Pancreas (tissue), 10 donors: ENCODE measurements around the gene HDAC4. TPM values are rescaled to one million over a fixed set of nuclear protein-coding genes. Genes with fewer than 3 reads are reported as not detected.

Experiments used
- ATAC-seq, 4 donors: fragments of 200-7000 bp; cut with Tn5 transposase; one replicate each; pipeline versions ENCODE4 v1.8.0 to v1.9.1; 2020; ENCODE audit warnings: mild to moderate bottlenecking in 4 of 4, moderate library complexity in 4 of 4
- DNase-seq, 6 donors: peaks; one replicate each; pipeline ENCODE4 v3.0.0-alpha.2; 2020
- FAIRE-seq: peaks from 2 replicates; lab custom pipeline; 2012; peaks lifted over from hg19 to GRCh38; lab: Jason Lieb, UNC
- H3K27ac ChIP-seq, 4 donors: fragments of 200-600 bp; sonication (generic); 1 replicate in 3 of 4; 2 replicates in 1 of 4; pipeline versions ENCODE4 v1.5.0 to v1.8.0; 2020
- H3K27me3 ChIP-seq, 4 donors: fragments of 200-600 bp; one replicate each; pipeline ENCODE4 v1.8.0; 2021
- H3K36me3 ChIP-seq, 3 donors: fragments of 200-600 bp; sonication (generic) in 1 of 3; one replicate each; pipeline versions ENCODE4 v1.5.0 to v1.8.0; 2020 to 2021
- H3K4me1 ChIP-seq, 3 donors: fragments of 200-600 bp; one replicate each; pipeline ENCODE4 v1.8.0; 2021
- H3K4me3 ChIP-seq, 4 donors: fragments of 200-600 bp; sonication (generic) in 2 of 4; one replicate each; pipeline versions ENCODE4 v1.5.0 to v1.8.0; 2020 to 2021
- H3K9me3 ChIP-seq, 4 donors: fragments of 200-600 bp; one replicate each; pipeline ENCODE4 v1.8.0; 2021
- CTCF ChIP-seq, 4 donors: fragments of 200-600 bp; sonication (generic) in 3 of 4; IDR thresholded peaks; one replicate each; pipeline versions ENCODE4 v1.5.0 to v1.8.0; 2021; ENCODE audit warnings: antibody characterized with exemption in 4 of 4
- WGBS, 2 donors: extraction: QIAGEN DNeasy Blood & Tissue Kit; methylation state at CpG; one replicate each; pipeline ENCODE4 v1.1.7; 2013; 5-methylcytosine and 5-hydroxymethylcytosine counted together
- intact Hi-C, 3 donors: fragments of 100-400 bp; cut with DNase I; formaldehyde crosslinking; loops; one replicate each; pipeline versions ENCODE4 v1.11.1 to v1.14.2; 2022
- polyA plus RNA-seq, 2 donors: library from polyadenylated mRNA; stranded (reverse); fragments of 200-250 nt; gene quantifications; one replicate each; pipeline ENCODE4 v1.2.3, GENCODE V29; 2013
- total RNA-seq, 6 donors: library from RNA; stranded (reverse); fragmentation: NEBNext Ultra II Directional in 4 of 6; extraction: Animal tissue kit (Norgen Biotek cat#: 25700) in 4 of 6; gene quantifications; one replicate each; pipeline versions ENCODE4 v1.2.1 to v1.2.4, GENCODE V29; 2021 to 2023
- donor health status: healthy with polysubstance abuse.
- donor health status: DM: no; HTN: no; CAD: no; lungs with moderate emphysema.
- donor health status: DM: no; HTN: no; CAD: no.
- donor health status: control.
- donor health status: control.
- donor health status: Bipolar disorder and iron deficiency.
- donor health status: DM: yes; HTN: yes; CAD: no.
- donor health status: DM: no; HTN: no; CAD: no.
- donor health status: DM: no; HTN: no; CAD: no.
- donor health status: DM: yes; HTN: yes; CAD: no.

The HDAC4 gene
- total and polyA plus RNA-seq, 8 donors, result 8.2 to 31.8 (median 16.6) TPM

- H3K36me3 ChIP-seq, result peaks cover 0 to 7% (median 0%) of the 10 kb centered on the region in 3 donors
- TF ChIP-seq CTCF (IDR thresholded peaks at IDR 0.05), result no peak
- H3K4me3 ChIP-seq, result no peak overlapping the region
- ATAC-seq (no peak), FAIRE-seq (no peak), DNase-seq (no peak)
- 91 to 95% methylated on average over 17 of the region's 17 CpGs for WGBS, 2 donors
- no peak overlapping the region for H3K27ac ChIP-seq
- H3K4me1 ChIP-seq, result no peaks in the 10 kb centered on the region
- intact Hi-C loops, result no loop called here
- no peaks in the 10 kb centered on the region for H3K9me3 ChIP-seq
- H3K27me3 ChIP-seq, result no peaks in the 10 kb centered on the region
Measured at GRCh38 chr2:239193925-239194677, 206.7 kb downstream of the HDAC4 start.

- ATAC-seq (no peak), DNase-seq (peak in 2 of 6 donors; percentile 12 to 46), FAIRE-seq (no peak)
- no peaks in the 10 kb centered on the region for H3K4me1 ChIP-seq
- no peaks in the 10 kb centered on the region for H3K9me3 ChIP-seq
- no peak overlapping the region for H3K27ac ChIP-seq
- no peak for TF ChIP-seq CTCF (IDR thresholded peaks at IDR 0.05)
- no peak overlapping the region for H3K4me3 ChIP-seq
- WGBS, 2 donors, result 88 to 89% methylated on average over 12 of the region's 12 CpGs
- no peaks in the 10 kb centered on the region for H3K27me3 ChIP-seq
- intact Hi-C loops, result no loop called here
- H3K36me3 ChIP-seq, result peaks cover 0 to 13% (median 0%) of the 10 kb centered on the region in 3 donors
Measured at GRCh38 chr2:239193401-239193811, 207.4 kb downstream of the HDAC4 start.

- no peak for ATAC-seq
- 89 to 92% methylated on average over 8 of the region's 8 CpGs for WGBS, 2 donors
- Histone ChIP-seq H3K36me3 (peaks cover 0 to 16% (median 0%) of the 10 kb centered on the region in 3 donors), H3K27me3 (no peaks in the 10 kb centered on the region), H3K27ac (no peak overlapping the region), H3K9me3 (no peaks in the 10 kb centered on the region), H3K4me3 (no peak overlapping the region), H3K4me1 (no peaks in the 10 kb centered on the region)
- no peak for FAIRE-seq
- intact Hi-C loops, result no loop called here
- DNase-seq, result peak in 1 of 6 donors; percentile 1
- TF ChIP-seq CTCF (IDR thresholded peaks at IDR 0.05), result no peak
Measured at GRCh38 chr2:239192975-239193374, 207.8 kb downstream of the HDAC4 start.

GRCh38 chr2:239192456-239192855, 208.4 kb downstream of the HDAC4 start:
- DNase-seq (peak in 2 of 6 donors; percentile 10 to 49), ATAC-seq (peak in 1 of 4 donors; percentile 25), FAIRE-seq (no peak)
- WGBS, 2 donors, result 84 to 91% methylated on average over 17 of the region's 17 CpGs
- TF ChIP-seq CTCF (IDR thresholded peaks at IDR 0.05), result no peak
- no peaks in the 10 kb centered on the region for H3K4me1 ChIP-seq
- no peaks in the 10 kb centered on the region for H3K27me3 ChIP-seq
- intact Hi-C loops, result no loop called here
- no peak overlapping the region for H3K4me3 ChIP-seq
- peaks cover 0 to 16% (median 0%) of the 10 kb centered on the region in 3 donors for H3K36me3 ChIP-seq
- no peaks in the 10 kb centered on the region for H3K9me3 ChIP-seq
- no peak overlapping the region for H3K27ac ChIP-seq
